IPS DF 4.7 (cell line): ENCODE results near the gene TAS2R31.
A peak's percentile ranks its signal among the peaks of the same experiment; 100 is the strongest.
"Not testable (repeated sequence)": the region's sequence is repeated elsewhere in the genome, so short reads cannot be mapped to it uniquely, and the experiment has no call there.

Experiments used
- DNase-seq: peaks from one replicate; pipeline ENCODE4 v3.0.0-alpha.2; 2013; ENCODE audit warnings: low spot score; ENCODE audit errors: extremely low read depth

The TAS2R31 gene

DNA sequence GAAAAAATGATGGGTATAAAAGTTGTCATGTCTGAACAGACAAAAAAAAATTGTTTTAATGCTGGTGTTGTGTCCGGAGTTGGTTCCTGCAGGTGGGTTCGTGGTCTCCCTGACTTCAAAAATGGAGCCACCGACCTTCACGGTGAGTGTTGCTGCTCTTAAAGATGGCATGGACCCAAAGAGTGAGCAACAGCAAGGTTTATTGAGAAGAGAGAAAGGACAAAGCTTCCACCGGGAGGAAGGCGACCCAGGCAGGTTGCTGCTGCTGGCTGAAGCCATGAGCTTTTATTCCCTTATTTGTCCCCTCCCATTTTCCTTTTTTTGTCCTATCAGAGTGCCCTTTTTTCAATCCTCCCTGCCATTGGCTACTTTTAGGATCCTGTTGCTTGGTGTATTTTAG, at the start of gene TAS2R31:
TAS2R31 (minus strand) TSS at position 101 of the 400 bp plus-strand sequence; CDS start at position 29, 72 bp downstream.
- no peak for DNase-seq

- DNase-seq, result no peak
These were observed 47.0 kb upstream of the TAS2R31 start for GRCh38 chr12:11078246-11078645.

GRCh38 chr12:11075642-11076041, 44.4 kb upstream of the TAS2R31 start:
- no peak for DNase-seq

- DNase-seq, result peak; percentile 68
These were observed 40.2 kb upstream of the TAS2R31 start for GRCh38 chr12:11071414-11071813.

GRCh38 chr12:11070999-11071398, 39.8 kb upstream of the TAS2R31 start:
- no peak for DNase-seq

DNA sequence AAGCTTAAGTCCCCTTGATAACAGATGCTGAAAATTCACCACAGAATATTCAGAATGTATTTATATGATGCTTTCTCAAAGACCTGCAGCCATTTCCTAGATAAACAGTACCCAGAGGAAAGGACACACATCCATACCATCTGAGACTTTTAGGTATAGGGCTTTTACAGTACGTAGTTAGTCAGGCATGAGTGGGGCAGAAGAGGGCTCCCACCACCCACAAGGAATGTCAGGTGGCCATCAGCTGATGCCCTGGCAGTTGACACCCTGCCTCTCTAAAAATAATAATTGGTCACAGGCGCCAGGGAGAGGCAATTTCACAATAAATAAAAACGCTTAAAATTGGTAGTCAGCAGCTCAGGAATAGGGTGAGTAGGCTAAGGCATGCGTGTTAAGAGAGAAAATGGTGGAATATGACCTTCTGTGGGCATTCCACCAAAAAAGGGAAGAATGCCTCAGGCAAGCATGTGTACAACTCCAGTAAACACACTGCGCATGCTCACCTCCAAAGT, 38.7 kb upstream of the TAS2R31 start:
- no peak for DNase-seq

DNA sequence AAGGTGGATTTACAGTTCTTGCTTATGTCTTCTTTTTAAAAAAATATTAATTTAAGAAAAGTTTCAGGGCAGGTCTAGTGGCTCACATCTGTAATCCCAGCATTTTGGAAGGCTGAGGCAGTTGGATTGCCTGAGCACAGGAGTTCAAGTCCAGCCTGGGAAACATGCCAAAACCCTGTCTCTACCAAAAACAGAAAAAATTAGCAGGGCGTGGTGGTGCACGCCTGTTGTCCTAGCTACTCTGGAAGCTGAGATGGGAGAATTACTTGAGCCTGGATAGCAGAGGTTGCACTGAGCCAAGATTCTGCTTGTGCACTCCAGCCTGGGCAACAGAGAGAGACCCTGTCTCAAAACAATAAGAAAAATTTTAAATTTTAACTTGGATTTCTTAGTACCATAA, 36.3 kb upstream of the TAS2R31 start:
- DNase-seq, result no peak

DNA sequence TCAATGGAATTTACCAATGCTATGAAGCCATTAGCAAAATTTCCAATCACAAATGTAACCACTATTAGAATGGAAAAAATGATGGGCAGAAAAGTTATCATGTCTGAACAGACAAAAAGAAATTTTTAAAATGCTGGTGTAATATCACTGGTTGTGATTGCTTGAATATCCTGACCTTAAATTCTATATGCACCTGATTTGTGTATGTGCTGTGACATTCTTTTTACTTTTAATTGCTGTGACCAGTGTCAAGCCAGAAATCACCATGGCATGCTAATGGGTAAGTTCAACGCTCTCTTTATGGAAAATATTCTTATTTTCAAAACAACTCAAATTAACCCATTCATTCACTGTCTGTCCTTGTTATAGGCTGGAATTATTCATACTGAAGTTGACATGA, 31.0 kb upstream of the TAS2R31 start, which contains the start of gene TAS2R46:
TAS2R46 (minus strand) TSS at position 101 of the 400 bp plus-strand sequence; CDS start at position 101, 0 bp downstream.
- DNase-seq, result not testable (repeated sequence)

GRCh38 chr12:11059784-11060183, 28.6 kb upstream of the TAS2R31 start:
- DNase-seq, result no peak

- DNase-seq, result no peak
These were observed 27.8 kb upstream of the TAS2R31 start for GRCh38 chr12:11059041-11059440.

GRCh38 chr12:11055306-11055705, 24.1 kb upstream of the TAS2R31 start:
- no peak for DNase-seq

DNA sequence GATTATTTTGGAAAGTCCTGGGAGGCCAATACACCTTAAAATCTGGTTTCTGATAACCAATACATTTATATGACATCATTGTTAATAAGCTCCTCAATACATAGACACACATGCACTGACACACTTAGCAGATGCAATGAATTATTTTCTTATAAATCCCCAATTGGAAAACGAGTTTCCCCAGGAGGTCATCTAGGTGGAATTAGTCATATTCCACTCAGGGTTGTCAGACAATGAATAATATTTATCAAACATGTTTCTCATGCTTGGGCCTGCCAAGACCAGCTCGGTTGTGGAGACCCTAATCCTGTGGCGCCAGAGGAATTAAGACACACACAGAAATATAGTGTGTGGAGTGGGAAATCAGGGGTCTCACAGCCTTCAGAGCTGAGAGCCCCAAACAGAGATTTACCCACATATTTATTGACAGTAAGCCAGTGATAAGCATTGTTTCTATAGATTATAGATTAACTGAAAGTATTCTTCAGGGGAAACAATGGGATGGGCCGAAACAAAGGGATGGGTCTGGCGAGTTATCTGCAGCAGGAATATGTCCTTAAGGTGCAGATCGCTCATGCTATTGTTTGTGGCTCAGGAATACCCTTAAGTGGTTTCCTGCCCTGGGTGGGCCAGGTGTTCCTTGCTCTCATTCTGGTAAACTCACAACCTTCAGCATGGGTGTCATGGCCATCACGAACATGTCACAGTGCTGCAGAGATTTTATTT, 18.8 kb upstream of the TAS2R31 start:
- DNase-seq, result not testable (repeated sequence)

GRCh38 chr12:11041366-11041765, 10.2 kb upstream of the TAS2R31 start:
- DNase-seq, result not testable (repeated sequence)

DNA sequence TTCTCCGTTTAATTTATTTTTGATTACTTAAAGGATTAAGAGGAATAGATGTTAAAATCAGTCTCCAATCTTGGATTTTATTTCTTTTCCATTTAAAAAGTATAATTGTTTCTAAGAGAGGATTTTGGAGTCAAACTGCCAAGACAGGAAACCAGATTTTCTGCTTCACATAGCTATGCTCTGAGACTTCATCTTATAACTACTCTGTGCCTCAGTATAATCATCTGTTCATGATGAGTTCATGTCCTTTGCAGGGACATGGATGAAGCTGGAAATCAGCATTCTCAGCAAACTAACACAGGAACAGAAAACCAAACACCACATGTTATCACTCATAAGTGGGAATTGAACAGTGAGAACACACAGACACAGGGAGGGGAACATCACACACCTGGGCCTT, 9.0 kb upstream of the TAS2R31 start:
- DNase-seq, result no peak

GRCh38 chr12:11039171-11039570, 8.0 kb upstream of the TAS2R31 start:
- DNase-seq, result no peak

GRCh38 chr12:11033959-11034358, 2.8 kb upstream of the TAS2R31 start:
- DNase-seq, result not testable (repeated sequence)

GRCh38 chr12:11026118-11026517, 5.1 kb downstream of the TAS2R31 start:
- peak; percentile 30 for DNase-seq

GRCh38 chr12:11023387-11023786, 7.8 kb downstream of the TAS2R31 start:
- no peak for DNase-seq

GRCh38 chr12:11022520-11022919, 8.7 kb downstream of the TAS2R31 start, which contains the start of gene TAS2R19:
TSS of gene TAS2R19 (minus strand) at chr12:11022620. CDS start at chr12:11022571, 49 bp downstream.
- no peak for DNase-seq

DNA sequence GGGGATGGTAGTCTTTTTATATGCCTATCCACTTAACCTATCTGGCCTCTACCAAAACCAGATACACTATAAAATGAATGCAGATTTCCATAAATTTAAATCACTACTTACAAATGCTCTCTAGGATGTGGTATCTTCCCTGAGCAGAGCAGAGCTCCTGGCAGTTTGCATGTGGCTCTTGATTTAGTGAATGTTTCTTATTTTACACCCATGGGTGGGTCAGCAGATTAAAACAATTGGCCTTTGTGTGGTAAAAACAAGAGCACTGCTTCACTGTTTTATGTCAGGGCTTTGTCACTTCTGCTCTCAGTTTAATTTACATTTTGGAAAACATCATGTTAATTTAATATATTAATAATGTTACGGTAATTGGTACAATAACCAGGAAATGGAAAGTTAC, 14.3 kb downstream of the TAS2R31 start:
- DNase-seq, result no peak

DNA sequence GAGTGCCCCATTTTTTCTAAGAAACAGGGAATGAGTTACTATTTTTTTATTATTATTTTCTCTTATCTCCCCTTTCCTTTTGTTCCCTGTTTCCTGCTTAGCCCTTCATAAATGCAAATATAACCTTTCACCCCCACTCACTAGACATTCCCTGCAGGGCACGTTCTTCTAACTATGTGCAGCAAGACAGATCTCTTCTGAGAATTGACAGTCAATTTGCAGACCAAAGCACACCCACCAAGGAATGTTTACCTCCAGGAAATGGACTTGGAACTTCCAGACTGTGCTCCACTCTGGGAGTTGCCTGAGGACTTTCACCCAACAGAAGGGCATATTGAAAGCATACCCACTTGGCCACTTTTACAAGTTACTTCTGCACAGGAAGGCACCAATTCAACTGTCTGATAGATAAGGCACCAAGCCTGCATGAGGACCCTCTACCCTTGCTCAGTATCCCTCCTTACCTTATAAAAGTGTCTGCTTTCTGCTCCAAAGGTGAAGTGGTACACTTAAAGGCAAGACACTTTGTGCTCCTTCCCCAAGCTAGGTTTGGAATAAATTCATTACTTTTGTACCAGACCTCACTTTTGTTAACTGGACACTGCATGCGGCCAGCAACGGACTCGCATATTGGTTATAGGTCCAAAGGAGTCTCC, 15.3 kb downstream of the TAS2R31 start:
- no peak for DNase-seq

DNA sequence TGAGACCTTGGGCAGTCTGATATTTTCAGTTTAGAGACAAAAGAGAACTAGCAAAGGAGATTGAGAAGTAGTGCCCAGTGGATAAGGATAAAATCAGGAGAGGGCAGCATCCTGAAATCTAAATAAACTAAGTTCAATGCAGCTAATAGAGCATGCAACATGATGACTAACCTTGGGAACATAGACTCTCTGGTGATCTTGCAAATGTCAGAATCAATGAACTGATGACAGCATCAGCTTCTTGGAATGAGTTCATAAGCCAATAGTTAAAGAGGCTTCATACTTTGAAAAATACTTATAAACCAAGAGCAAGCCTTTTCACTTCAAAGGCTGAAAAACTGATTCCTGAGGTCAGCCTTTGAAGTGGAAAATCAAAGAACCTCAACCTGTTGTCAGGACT, 17.0 kb downstream of the TAS2R31 start:
- no peak for DNase-seq
